Measurements from ENCODE around the gene BTBD2.

- TF ChIP-seq CTCF (IDR thresholded peaks at IDR 0.05) (no peak), ZFX (IDR thresholded peaks at IDR 0.05; ENCODE audit: borderline replicate concordance) (no peak)
These were observed 40.7 kb upstream of the BTBD2 start for GRCh38 chr19:2055931-2056836.

All from 22Rv1 (cell line).